NB4 (cell line): ENCODE results near the gene CDH12.

Source experiments
- POLR2A ChIP-seq: IDR thresholded peaks from 2 replicates; pipeline ENCODE4 v1.6.1; 2011; ENCODE audit warnings: mild to moderate bottlenecking; ENCODE audit not compliant: insufficient read length; ENCODE audit errors: extremely low read depth
- TF ChIP-seq, protein P1 (sequence below): IDR thresholded peaks from one replicate; pipeline ENCODE4 v1.5.1; 2012; ENCODE audit warnings: low read depth, low read length
- TF ChIP-seq, protein P2 (sequence below): IDR thresholded peaks from 2 replicates; pipeline ENCODE4 v1.6.1; 2011; ENCODE audit warnings: low read depth, low read length

- TF ChIP-seq POLR2A = no peak
- TF ChIP-seq, protein P1, sequence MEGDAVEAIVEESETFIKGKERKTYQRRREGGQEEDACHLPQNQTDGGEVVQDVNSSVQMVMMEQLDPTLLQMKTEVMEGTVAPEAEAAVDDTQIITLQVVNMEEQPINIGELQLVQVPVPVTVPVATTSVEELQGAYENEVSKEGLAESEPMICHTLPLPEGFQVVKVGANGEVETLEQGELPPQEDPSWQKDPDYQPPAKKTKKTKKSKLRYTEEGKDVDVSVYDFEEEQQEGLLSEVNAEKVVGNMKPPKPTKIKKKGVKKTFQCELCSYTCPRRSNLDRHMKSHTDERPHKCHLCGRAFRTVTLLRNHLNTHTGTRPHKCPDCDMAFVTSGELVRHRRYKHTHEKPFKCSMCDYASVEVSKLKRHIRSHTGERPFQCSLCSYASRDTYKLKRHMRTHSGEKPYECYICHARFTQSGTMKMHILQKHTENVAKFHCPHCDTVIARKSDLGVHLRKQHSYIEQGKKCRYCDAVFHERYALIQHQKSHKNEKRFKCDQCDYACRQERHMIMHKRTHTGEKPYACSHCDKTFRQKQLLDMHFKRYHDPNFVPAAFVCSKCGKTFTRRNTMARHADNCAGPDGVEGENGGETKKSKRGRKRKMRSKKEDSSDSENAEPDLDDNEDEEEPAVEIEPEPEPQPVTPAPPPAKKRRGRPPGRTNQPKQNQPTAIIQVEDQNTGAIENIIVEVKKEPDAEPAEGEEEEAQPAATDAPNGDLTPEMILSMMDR = no peak
- TF ChIP-seq, protein P2, sequence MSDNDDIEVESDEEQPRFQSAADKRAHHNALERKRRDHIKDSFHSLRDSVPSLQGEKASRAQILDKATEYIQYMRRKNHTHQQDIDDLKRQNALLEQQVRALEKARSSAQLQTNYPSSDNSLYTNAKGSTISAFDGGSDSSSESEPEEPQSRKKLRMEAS = no peak
These were observed 187.3 kb downstream of the CDH12 start for GRCh38 chr5:22665801-22666200.
